Measurements from ENCODE around the gene GJD4.

GJD4 gene

DNA sequence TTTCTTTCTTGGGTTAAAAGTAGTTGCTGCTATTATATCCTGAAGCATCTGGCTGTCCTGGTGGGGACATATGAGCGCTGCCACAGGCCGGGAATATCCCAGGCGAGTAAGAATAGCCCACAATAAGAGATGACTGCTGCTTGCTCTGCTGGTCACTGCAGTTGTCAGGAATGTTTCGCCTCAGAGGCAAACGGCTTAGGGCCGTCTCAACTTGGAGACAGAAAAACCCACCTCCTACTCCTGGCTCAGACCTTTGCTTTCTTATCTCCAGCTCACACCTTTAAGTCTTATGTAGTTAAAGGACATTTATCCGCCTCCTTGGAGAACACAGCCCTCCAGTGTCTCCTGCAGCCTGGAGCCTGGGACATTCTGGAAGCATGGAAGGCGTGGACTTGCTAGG, at the start of gene GJD4:
GJD4 (plus strand) TSS at position 151 of the 400 bp plus-strand sequence; CDS start at position 378, 227 bp downstream.
- Histone ChIP-seq H3K27ac (ENCODE audit: low read length) (no peak within 1 kb of the TSS), H3K36me3 (ENCODE audit: control insufficient read depth, low read depth, low read length) (no peaks in the 10 kb centered on the region), H3K9ac (ENCODE audit: low read length) (no peak within 1 kb of the TSS), H3K27me3 (ENCODE audit: control insufficient read depth, insufficient read depth, low read length) (no peaks in the 10 kb centered on the region), H3K9me3 (ENCODE audit: control insufficient read depth, low read depth, low read length) (no peaks in the 10 kb centered on the region), H3K4me3 (ENCODE audit: low read length) (no peak within 1 kb of the TSS), H3K4me1 (ENCODE audit: control insufficient read depth, low read depth, low read length) (no peaks in the 10 kb centered on the region)

DNA sequence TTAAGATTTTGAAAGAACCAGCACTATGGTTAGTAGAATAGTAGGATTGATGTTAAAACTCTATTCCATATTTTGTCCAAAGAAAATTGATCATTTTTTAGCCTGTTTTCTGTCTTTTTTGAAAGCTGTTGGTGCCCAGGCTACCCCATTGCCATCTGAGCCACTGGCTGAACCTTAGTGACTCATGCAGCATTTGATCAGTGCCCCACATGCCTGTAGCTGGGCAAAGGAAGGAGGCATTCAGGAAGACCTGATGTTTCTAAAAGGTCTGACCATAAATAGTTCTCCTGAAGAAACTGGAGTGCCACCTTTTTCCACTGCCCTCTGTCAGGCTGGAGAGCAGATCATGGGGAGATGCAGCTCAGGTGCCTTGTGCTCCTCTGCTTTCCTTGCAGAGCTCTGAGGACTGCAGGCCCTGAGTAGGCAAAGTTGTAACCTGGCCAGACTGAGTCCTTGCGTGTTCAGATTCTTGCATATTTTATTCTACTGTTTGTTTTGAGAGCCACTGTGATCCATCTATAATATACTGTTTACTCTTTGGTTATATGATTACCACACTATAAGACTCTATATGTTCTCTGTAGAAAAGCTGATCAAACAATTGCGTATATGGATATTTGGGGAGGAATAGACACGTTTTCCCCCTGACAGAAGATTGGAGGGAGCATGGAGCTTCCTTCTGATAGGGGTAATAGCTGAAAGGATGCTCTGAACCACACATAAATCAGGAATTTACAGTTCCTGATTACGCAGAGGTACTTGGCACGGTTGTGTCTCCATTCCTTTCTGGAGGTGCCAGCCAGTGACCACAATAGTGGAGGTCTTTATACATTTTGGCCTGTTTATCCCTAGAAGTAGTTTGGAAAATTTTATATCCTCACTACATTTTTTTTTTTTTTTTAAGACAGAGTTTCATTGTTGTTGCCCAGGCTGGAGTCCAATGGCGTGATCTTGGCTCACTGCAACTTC, 48.9 kb upstream of the GJD4 start:
- no peak overlapping the region for H3K4me3 ChIP-seq (ENCODE audit: low read length)
- no peaks in the 10 kb centered on the region for H3K36me3 ChIP-seq (ENCODE audit: control insufficient read depth, low read depth, low read length)
- peaks cover 5% of the 10 kb centered on the region for H3K4me1 ChIP-seq (ENCODE audit: control insufficient read depth, low read depth, low read length)
- no peaks in the 10 kb centered on the region for H3K27me3 ChIP-seq (ENCODE audit: control insufficient read depth, insufficient read depth, low read length)
- H3K9ac ChIP-seq (ENCODE audit: low read length) = no peak overlapping the region
- H3K9me3 ChIP-seq (ENCODE audit: control insufficient read depth, low read depth, low read length) = no peaks in the 10 kb centered on the region
- no peak overlapping the region for H3K27ac ChIP-seq (ENCODE audit: low read length)

- Histone ChIP-seq H3K27ac (ENCODE audit: low read length) (no peak overlapping the region), H3K4me3 (ENCODE audit: low read length) (no peak overlapping the region), H3K27me3 (ENCODE audit: control insufficient read depth, insufficient read depth, low read length) (no peaks in the 10 kb centered on the region), H3K9ac (ENCODE audit: low read length) (no peak overlapping the region), H3K9me3 (ENCODE audit: control insufficient read depth, low read depth, low read length) (no peaks in the 10 kb centered on the region), H3K4me1 (ENCODE audit: control insufficient read depth, low read depth, low read length) (peaks cover 5% of the 10 kb centered on the region), H3K36me3 (ENCODE audit: control insufficient read depth, low read depth, low read length) (no peaks in the 10 kb centered on the region)
These were observed 46.9 kb upstream of the GJD4 start for GRCh38 chr10:35558276-35558675.

DNA sequence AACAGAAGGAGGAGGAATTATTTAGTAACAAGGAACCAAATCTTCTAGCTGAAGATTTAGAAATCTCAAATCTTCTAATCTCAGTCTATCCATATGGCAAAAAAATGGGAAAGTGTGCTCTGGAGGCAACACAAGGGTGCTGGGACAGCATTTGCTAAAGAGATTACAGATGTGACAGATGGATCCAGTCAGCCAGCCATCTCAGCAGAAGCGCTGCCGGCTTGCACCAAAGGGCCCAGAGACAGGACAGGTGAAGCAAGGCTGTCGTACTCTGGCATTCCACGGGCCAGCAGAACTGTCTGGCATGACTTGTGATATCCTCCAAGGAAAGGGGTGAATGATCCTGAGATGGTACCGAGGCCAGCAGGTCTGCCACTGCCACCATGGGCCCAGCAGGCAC, 45.7 kb upstream of the GJD4 start:
- Histone ChIP-seq H3K27ac (ENCODE audit: low read length) (no peak overlapping the region), H3K9ac (ENCODE audit: low read length) (no peak overlapping the region)

GRCh38 chr10:35561715-35562114, 43.4 kb upstream of the GJD4 start:
- Histone ChIP-seq H3K9ac (ENCODE audit: low read length) (no peak overlapping the region), H3K4me3 (ENCODE audit: low read length) (no peak overlapping the region), H3K9me3 (ENCODE audit: control insufficient read depth, low read depth, low read length) (no peaks in the 10 kb centered on the region), H3K27ac (ENCODE audit: low read length) (no peak overlapping the region), H3K36me3 (ENCODE audit: control insufficient read depth, low read depth, low read length) (no peaks in the 10 kb centered on the region), H3K27me3 (ENCODE audit: control insufficient read depth, insufficient read depth, low read length) (no peaks in the 10 kb centered on the region), H3K4me1 (ENCODE audit: control insufficient read depth, low read depth, low read length) (peaks cover 5% of the 10 kb centered on the region)

More for the DNA sequence above, 45.7 kb upstream of the GJD4 start:
- no peaks in the 10 kb centered on the region for H3K27me3 ChIP-seq (ENCODE audit: control insufficient read depth, insufficient read depth, low read length)
- H3K4me1 ChIP-seq (ENCODE audit: control insufficient read depth, low read depth, low read length) = peaks cover 5% of the 10 kb centered on the region
- H3K4me3 ChIP-seq (ENCODE audit: low read length) = no peak overlapping the region
- H3K9me3 ChIP-seq (ENCODE audit: control insufficient read depth, low read depth, low read length) = no peaks in the 10 kb centered on the region
- no peaks in the 10 kb centered on the region for H3K36me3 ChIP-seq (ENCODE audit: control insufficient read depth, low read depth, low read length)

- Histone ChIP-seq H3K9me3 (ENCODE audit: control insufficient read depth, low read depth, low read length) (no peaks in the 10 kb centered on the region), H3K36me3 (ENCODE audit: control insufficient read depth, low read depth, low read length) (no peaks in the 10 kb centered on the region), H3K4me3 (ENCODE audit: low read length) (no peak overlapping the region), H3K27me3 (ENCODE audit: control insufficient read depth, insufficient read depth, low read length) (no peaks in the 10 kb centered on the region), H3K27ac (ENCODE audit: low read length) (no peak overlapping the region), H3K4me1 (ENCODE audit: control insufficient read depth, low read depth, low read length) (peaks cover 5% of the 10 kb centered on the region), H3K9ac (ENCODE audit: low read length) (no peak overlapping the region)
These were observed 42.7 kb upstream of the GJD4 start for GRCh38 chr10:35562427-35562826.

- Histone ChIP-seq H3K27me3 (ENCODE audit: control insufficient read depth, insufficient read depth, low read length) (no peaks in the 10 kb centered on the region), H3K36me3 (ENCODE audit: control insufficient read depth, low read depth, low read length) (no peaks in the 10 kb centered on the region), H3K9me3 (ENCODE audit: control insufficient read depth, low read depth, low read length) (no peaks in the 10 kb centered on the region), H3K9ac (ENCODE audit: low read length) (no peak overlapping the region), H3K27ac (ENCODE audit: low read length) (no peak overlapping the region), H3K4me1 (ENCODE audit: control insufficient read depth, low read depth, low read length) (no peaks in the 10 kb centered on the region), H3K4me3 (ENCODE audit: low read length) (no peak overlapping the region)
These were observed 41.8 kb upstream of the GJD4 start for GRCh38 chr10:35563261-35563891.

- Histone ChIP-seq H3K4me3 (ENCODE audit: low read length) (no peak overlapping the region), H3K4me1 (ENCODE audit: control insufficient read depth, low read depth, low read length) (no peaks in the 10 kb centered on the region), H3K27me3 (ENCODE audit: control insufficient read depth, insufficient read depth, low read length) (no peaks in the 10 kb centered on the region), H3K36me3 (ENCODE audit: control insufficient read depth, low read depth, low read length) (no peaks in the 10 kb centered on the region), H3K27ac (ENCODE audit: low read length) (no peak overlapping the region), H3K9me3 (ENCODE audit: control insufficient read depth, low read depth, low read length) (no peaks in the 10 kb centered on the region), H3K9ac (ENCODE audit: low read length) (no peak overlapping the region)
These were observed 40.7 kb upstream of the GJD4 start for GRCh38 chr10:35564341-35564968.

DNA sequence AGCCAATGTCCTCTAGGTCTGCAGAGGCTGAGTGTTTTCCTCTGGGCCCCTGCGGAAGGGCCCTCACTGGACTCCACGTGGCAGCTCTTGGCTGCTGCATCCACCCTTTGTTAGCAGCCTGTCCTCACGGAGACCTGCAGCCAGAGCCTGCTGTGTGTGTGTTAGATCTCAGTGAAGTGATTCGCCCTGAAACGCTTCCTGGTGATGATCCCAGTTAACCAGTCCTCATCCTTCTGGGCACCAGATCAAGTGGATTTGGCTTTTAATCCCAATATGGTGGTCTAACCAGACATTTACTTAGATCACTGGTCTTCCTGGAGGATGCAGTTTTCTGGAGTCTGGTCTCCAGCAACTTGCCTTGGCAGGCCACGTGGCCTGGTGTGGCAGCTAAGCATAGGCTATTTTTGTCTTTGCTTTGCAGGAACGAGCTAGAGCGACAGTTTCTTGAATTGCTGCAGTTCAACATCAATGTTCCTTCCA, 39.5 kb upstream of the GJD4 start:
- Histone ChIP-seq H3K36me3 (ENCODE audit: control insufficient read depth, low read depth, low read length) (no peaks in the 10 kb centered on the region), H3K27ac (ENCODE audit: low read length) (no peak overlapping the region), H3K4me1 (ENCODE audit: control insufficient read depth, low read depth, low read length) (no peaks in the 10 kb centered on the region), H3K27me3 (ENCODE audit: control insufficient read depth, insufficient read depth, low read length) (no peaks in the 10 kb centered on the region), H3K9ac (ENCODE audit: low read length) (no peak overlapping the region), H3K4me3 (ENCODE audit: low read length) (no peak overlapping the region), H3K9me3 (ENCODE audit: control insufficient read depth, low read depth, low read length) (no peaks in the 10 kb centered on the region)

GRCh38 chr10:35567951-35568350, 37.2 kb upstream of the GJD4 start:
- H3K36me3 ChIP-seq (ENCODE audit: control insufficient read depth, low read depth, low read length) = no peaks in the 10 kb centered on the region
- H3K9ac ChIP-seq (ENCODE audit: low read length) = no peak overlapping the region
- no peaks in the 10 kb centered on the region for H3K4me1 ChIP-seq (ENCODE audit: control insufficient read depth, low read depth, low read length)
- no peak overlapping the region for H3K4me3 ChIP-seq (ENCODE audit: low read length)
- no peaks in the 10 kb centered on the region for H3K27me3 ChIP-seq (ENCODE audit: control insufficient read depth, insufficient read depth, low read length)
- no peak overlapping the region for H3K27ac ChIP-seq (ENCODE audit: low read length)
- H3K9me3 ChIP-seq (ENCODE audit: control insufficient read depth, low read depth, low read length) = no peaks in the 10 kb centered on the region

DNA sequence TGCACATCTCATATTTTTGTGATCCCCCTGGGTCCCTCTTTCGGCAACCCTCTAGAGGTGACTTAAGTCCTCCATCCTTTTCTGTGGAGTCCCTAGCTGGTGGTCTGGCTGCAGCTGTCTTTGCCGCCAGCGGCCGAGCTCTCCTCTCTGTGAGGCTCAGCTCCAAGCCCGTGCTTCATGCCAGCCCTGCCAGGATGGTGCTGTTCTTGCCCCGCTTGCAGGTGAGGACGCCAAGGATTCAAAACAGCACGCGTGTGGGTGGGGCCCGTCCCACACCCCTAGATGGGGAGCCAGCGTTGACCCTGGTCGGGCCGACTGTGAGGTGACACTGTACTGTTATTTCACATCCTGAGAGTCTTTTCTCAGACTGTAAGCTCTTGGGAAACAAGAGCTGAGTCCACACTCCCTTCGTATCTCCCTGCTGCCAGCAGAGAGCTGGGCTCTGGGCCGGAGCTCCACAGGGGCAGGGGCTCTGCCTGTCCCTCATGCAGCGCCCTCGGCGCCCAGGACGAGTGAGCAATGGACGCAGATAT, 36.6 kb upstream of the GJD4 start:
- Histone ChIP-seq H3K27me3 (ENCODE audit: control insufficient read depth, insufficient read depth, low read length) (no peaks in the 10 kb centered on the region), H3K9me3 (ENCODE audit: control insufficient read depth, low read depth, low read length) (no peaks in the 10 kb centered on the region), H3K9ac (ENCODE audit: low read length) (no peak overlapping the region), H3K36me3 (ENCODE audit: control insufficient read depth, low read depth, low read length) (no peaks in the 10 kb centered on the region), H3K4me1 (ENCODE audit: control insufficient read depth, low read depth, low read length) (no peaks in the 10 kb centered on the region), H3K4me3 (ENCODE audit: low read length) (no peak overlapping the region), H3K27ac (ENCODE audit: low read length) (no peak overlapping the region)
